Measurements from ENCODE around the gene KIF6.

GRCh38 chr6:39294899-39295298 lies 430.3 kb downstream of the KIF6 start:
- no peak for TF ChIP-seq CTCF (IDR thresholded peaks at IDR 0.05)
- no peak for TF ChIP-seq EP300 (IDR thresholded peaks at IDR 0.05)
- no peak for TF ChIP-seq POLR2A (IDR thresholded peaks at IDR 0.05)

Data from gastroesophageal sphincter (tissue), 3 donors.